HG02763 (cell line): ENCODE results near the gene MAZ.
A peak's percentile ranks its signal among the peaks of the same experiment; 100 is the strongest.

Experiments used
- ATAC-seq: cut with Tn5 transposase; IDR thresholded peaks from one replicate; pipeline ENCODE4 v1.9.1; 2021; ENCODE audit warnings: mild to moderate bottlenecking, moderate library complexity; ENCODE audit not compliant: unreplicated experiment

MAZ gene

GRCh38 chr16:29809031-29809747, 2.9 kb downstream of the MAZ start:
- ATAC-seq: no peak

GRCh38 chr16:29809850-29810698, 3.7 kb downstream of the MAZ start:
- ATAC-seq: no peak

- no peak for ATAC-seq
Measured at GRCh38 chr16:29810699-29811169, 4.4 kb downstream of the MAZ start.

GRCh38 chr16:29811170-29811895, 5.0 kb downstream of the MAZ start:
- no peak for ATAC-seq

- no peak for ATAC-seq
Measured at GRCh38 chr16:29811896-29812665, 5.8 kb downstream of the MAZ start, which contains the start of gene PRRT2. Gene PRRT2 (plus strand): TSS chr16:29812193. CDS start chr16:29813055, 862 bp downstream.

GRCh38 chr16:29812754-29813643, 6.7 kb downstream of the MAZ start:
- no peak for ATAC-seq

- ATAC-seq: no peak
Measured at GRCh38 chr16:29813644-29814562, 7.6 kb downstream of the MAZ start.

- no peak for ATAC-seq
Measured at GRCh38 chr16:29814592-29814991, 8.3 kb downstream of the MAZ start.

GRCh38 chr16:29815032-29815721, 8.8 kb downstream of the MAZ start:
- ATAC-seq: no peak

- peak; percentile 60 for ATAC-seq
Measured at GRCh38 chr16:29815793-29816693, 9.7 kb downstream of the MAZ start, which contains the start of gene PAGR1. Gene PAGR1 (plus strand): TSS chr16:29816152. CDS start chr16:29816526, 374 bp downstream.

- ATAC-seq: peak; percentile 10
Measured at GRCh38 chr16:29816694-29817441, 10.5 kb downstream of the MAZ start.

GRCh38 chr16:29818082-29818481, 11.8 kb downstream of the MAZ start:
- ATAC-seq: no peak

- no peak for ATAC-seq
Measured at GRCh38 chr16:29819506-29819905, 13.2 kb downstream of the MAZ start.

- no peak for ATAC-seq
Measured at GRCh38 chr16:29820271-29820701, 14.0 kb downstream of the MAZ start, which contains the start of gene MVP. Gene MVP (plus strand): TSS chr16:29820462. CDS start chr16:29830550, 10,088 bp downstream.

GRCh38 chr16:29820730-29821642, 14.7 kb downstream of the MAZ start:
- peak; percentile 36 for ATAC-seq
